HG02623 (cell line): Measurements from ENCODE around the gene MRPS23.

Source experiments
- ATAC-seq: cut with Tn5 transposase; IDR thresholded peaks from one replicate; pipeline ENCODE4 v1.9.1; 2021; ENCODE audit warnings: moderate library complexity; ENCODE audit not compliant: unreplicated experiment

The MRPS23 gene

DNA sequence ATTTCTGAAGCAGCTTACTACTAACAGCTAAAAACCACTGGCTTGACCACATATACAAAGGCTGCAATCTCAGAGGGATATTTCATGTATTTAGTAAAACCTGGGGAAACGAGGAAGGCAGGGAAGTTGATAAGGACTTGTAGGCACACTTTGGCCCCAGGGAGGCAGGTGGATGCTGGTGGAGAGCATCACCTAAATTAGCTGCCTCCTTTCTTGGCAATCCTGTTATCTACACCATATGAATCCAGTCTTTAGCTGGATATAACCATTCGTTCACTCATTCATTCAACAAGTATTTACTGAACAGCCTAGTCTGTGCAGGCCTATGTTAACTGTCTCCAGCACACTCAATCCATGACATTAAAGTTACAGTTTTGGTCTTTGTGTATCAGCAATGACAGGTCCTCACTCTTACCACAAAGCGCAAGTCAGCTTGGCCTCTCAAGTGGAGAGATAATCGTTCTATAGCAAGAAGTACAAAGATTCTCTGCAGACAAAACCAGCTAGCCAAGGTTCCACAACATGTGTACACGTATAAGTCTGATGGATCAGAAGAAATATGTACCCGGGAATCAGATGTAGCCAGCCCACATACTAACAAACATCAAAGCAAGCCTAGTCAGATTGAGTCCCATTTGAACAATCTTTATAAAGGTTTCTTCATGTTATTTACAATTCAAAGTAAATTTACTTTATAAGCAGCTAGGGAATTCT is 10.8 kb downstream of the MRPS23 start:
- no peak for ATAC-seq

DNA sequence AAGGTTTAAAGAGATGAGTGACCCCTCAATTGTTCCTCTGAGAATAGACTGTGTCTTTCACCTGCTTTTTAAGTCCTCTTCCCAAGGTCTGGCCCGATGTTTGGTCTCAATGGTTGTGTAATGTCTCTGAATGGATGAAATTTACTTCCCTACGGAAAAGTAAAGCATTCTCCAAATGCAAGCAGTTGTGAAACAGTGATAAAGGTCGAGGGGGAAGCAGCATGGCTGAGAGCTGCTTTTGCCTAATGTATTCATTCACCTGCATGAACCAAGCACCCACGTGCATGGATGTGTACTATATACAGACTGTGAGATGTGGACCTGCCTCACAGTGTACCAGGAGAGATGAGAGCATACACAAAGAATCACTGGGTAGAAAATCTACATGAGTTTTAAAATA is 11.4 kb downstream of the MRPS23 start:
- ATAC-seq: no peak

DNA sequence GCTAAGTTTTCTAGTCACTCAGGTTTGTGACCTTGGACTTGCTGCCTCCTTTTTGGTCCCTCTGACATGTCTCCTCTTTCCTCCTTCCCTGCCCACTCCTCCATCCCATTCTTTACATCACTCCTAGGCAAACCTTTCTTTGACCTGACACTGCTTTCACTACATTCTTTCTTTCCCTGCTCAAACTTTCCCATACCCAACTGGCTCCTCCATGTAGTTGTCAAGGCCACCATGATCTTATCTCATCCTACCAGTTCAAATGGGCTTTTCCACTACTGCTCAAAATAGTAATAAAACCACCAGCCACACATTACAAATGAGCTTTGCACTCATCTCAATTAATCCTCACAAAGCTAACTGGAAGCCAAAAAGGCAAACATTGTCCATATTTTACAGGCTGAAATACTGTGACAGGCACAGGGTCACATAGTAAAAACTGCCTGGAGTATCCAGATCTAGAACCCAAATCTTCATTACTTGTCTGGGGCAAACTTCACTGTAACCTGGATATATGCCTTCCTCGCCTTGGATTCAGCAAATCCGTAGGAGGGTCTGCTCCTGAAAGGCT is 14.4 kb downstream of the MRPS23 start:
- ATAC-seq: no peak

DNA sequence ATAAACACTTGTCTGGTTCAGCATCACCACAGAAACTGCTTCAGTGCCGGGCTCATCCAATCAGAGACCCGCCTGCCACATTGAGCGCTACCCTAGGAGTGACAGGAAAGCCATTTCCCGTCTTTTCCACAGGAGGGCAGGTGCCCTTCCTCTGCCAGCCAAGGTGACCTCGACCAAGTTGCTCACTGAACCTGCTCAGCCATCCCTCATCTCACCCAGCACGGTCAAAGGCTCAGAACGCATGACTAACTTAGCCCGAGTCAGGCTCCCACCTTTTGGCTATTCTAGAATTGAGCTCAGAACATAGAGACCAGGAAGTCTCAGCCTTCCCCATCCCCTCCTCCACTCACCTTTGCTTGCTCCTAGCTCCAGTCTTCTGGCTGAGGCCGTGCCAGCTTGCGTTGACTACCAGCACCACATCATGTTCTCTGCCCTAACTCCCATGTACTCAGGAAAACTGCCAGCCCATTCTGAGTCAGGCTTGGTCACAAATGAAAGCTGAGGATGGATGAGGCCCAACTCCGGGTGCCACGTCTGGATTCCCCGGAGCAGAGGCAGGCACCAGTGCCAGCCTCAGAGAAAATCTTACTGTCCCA is 15.6 kb downstream of the MRPS23 start:
- no peak for ATAC-seq

DNA sequence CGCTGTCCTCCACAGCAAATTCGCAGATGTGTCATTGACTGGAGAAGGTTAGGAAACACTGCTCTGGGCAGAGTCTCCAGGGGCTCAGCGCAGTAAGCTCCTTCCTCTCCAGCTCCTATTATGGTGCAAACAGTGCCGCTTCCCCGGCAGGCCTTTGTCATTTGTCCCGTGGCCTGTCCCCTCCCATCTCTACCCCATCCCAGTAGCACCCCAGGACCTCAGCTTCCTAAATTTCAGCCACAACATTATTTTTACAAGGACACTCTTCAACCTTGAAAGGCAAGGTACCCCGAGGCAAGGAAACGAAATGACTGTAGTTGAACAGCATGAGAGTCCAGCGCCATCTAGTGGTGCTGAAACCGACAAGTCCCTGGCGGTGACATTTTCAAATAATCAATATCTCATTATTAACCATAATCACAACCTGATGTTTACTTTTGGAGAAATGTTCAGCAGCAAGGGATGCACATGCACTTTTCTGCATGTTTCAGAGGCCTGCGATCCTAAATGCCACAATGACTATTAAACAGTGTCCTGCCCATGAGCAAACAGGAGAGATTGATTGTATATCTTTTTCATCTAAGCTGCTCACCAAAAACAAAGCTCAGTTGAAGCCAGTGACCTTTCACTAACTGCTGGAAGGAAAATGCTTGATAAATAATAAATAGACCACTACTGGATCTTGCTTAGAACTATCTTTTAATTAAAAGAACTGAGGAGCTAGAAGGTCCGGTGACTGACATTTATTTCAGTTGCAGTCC is 16.5 kb downstream of the MRPS23 start:
- no peak for ATAC-seq

DNA sequence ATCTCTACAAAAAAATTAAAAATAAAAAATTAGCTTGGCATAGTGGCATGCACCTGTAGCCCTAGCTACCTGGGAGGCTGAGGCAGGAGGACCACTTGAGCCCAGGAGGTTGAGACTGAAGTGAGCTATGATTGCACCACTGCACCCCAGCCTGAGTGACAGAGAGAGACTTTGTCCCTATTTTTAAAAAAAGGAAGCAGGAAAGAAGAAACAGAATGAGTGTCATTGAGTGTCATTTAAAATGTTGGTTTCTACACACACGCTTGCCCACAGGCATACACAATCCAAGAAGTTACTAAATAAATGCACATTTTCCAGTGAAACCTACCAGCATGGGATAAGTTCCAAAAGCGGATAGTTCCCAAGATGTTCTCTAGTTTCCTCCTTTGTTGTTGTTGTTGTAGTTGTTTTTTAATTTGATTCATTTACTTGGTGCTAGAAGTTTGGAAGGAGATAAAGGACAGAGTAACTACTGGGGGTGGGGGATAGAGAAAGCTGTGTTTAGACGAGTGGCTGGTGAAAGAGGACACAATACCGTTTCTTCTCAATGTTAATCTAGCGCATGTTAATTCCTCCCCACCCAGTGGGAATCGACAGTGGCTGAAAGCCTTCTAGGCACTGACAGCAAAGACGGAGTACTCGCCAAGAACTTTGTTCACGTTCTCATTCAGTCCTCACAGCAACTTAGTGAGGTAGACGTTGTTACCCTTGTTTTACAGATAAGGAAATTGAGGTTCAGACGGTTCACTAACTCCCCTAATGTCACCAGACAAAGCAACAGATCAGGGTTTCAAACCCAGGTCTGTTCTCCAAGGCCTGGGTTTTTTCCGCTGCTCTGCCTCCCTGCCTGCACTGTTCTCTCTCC is 17.3 kb downstream of the MRPS23 start:
- no peak for ATAC-seq

DNA sequence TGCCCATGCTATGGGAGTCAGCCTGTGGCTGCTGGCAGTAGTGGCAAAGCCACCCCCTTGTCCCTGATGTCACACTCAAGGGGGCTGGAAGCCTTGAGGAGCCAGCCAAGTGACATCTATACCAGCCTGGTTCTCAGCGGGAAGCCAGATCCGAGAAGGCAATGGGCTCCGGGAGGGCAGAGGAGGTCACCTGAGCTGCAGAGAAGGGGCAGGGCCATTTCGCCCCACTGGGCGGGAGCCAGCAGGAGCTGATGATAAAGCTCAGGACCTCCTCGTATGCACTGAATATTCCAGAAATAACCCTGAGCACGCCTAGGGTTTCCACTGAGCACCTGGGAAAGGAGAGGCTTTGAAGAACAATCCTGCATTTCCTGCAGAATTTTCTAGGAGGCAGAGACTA is 19.0 kb downstream of the MRPS23 start:
- no peak for ATAC-seq

DNA sequence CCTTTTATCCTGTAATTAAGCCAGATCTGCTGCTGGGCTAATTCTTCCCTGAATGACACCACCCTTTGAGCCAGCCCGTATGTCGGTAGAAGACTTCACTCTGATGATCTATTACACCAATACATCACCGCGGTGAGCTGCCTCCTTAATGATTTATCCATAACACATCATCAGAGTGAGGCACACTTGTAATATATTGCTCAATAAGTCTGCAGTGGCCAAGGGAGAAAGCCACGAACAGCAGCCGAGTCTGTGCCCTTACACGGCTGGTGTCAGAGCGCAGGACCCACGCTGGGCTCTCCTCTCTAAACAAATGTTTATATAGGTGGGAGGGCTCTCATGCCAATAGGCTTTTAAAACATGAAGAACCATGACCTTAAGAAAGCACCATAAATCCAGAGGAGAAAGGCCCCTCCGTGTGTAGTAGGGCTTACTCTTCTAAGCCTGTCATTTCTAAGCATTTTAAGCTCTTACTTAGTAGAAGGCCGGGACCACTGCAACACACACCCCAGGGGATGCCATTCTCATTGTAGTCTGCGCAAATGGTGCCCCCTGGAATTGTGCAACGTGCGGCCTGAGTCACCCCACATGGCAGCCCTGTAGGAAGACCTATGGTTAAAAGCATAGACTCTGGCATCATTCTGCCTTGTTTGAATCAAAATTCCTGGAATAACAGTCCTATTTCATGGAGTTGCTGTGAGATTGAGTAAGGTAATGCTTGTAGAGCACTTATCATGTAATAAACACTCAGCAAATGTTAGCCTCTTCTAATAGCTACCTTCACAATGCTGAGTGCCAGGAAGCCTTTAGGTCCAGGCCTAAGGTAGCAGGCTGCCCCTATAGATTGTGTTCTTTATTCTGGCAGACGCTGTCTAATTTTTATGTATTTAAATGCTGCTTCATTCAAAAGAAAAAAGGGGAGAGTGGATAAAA is 26.1 kb downstream of the MRPS23 start:
- no peak for ATAC-seq

DNA sequence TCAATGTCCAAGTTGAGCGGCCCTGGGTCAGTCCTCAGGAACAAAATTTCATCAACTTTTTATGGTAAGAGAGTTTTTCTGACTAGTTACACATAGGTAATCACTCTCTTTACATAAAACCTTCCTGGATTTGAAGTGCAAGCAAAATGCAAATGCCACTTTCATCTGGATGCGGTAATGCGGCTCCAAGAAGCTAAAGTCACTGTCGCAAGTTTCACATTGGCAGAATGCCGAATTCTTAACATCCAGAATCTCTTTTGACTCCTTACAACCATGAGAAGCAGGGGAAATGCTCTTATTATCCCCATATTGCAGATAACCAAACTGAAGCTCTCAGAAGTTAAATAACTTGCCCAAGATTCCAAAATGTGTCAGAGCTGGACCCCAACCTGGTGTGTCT is 30.0 kb downstream of the MRPS23 start:
- ATAC-seq: no peak

DNA sequence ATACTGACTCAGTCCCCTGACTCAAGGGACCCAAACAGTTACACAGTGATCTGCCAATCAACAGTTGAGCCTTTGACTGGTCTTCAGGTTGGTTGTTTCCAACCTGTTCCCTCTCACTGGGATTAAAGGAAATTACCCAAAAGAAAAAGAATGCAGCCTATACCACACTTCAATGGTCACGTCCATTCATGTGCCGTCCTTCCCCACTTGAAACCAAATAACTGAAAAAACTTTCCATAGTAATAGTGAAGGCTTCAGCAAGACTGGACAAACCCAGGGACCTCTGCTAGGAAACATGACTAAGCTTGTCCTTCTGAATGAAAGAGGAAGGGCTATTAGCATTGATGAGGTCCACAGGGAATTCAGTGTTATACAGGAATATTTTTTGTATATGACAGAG is 30.6 kb downstream of the MRPS23 start:
- ATAC-seq: no peak

DNA sequence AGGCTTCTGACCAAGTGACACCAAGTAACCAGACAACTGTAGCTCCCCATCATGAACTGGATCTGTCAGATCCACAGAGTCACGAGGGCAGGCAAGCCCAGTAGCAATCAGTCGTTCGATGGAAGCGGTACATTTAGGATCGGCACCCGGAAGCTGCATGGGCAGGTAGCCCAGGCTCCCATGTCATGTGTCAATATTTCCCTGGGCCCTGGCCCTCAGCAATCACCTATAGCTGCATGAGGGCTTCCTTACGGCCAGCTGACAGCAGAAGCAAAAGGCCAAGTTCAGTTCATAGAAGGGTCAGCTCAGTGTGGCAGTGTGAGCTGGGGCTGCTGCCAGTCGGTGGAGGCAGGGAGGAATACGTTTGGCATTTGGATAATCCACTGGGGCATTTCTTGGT is 31.8 kb downstream of the MRPS23 start:
- no peak for ATAC-seq

DNA sequence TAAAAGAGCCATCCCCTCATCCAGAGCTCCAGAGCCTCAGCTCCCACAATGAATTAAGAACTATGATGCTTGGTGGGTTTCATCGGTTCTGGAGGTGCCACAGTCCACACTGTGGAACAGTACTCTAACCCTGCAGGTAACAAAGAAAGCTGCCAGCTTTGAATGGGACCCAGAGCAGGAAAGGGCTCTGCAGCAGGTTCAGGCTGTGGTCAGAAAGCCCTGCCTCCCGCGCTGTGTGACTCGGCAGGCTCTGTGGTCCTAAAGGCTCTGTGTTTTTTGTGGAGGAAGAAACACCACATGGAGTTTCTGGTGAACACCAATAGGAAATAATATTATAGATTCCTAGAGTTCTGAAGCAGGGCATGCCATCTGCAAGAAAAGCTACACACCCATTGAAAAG is 32.5 kb downstream of the MRPS23 start:
- ATAC-seq: no peak

DNA sequence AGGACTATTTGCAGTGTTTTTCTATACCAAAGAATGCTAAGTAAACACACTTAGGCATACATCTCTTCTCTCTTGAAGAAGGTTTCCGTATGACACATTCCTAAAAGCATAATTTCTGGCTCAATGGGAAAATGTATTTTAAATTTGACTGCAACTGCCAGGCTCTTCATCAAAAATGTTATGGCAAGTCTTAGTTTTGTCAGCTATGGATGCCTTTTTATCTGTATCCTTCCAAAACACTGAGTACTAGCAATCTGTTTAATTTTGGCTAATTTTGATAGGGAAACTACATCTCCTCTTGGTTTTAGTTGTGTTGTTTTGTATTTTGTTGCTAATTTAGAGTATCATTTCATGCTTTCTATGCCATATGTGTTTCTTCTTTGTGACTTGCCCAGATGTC is 35.4 kb downstream of the MRPS23 start:
- ATAC-seq: no peak

DNA sequence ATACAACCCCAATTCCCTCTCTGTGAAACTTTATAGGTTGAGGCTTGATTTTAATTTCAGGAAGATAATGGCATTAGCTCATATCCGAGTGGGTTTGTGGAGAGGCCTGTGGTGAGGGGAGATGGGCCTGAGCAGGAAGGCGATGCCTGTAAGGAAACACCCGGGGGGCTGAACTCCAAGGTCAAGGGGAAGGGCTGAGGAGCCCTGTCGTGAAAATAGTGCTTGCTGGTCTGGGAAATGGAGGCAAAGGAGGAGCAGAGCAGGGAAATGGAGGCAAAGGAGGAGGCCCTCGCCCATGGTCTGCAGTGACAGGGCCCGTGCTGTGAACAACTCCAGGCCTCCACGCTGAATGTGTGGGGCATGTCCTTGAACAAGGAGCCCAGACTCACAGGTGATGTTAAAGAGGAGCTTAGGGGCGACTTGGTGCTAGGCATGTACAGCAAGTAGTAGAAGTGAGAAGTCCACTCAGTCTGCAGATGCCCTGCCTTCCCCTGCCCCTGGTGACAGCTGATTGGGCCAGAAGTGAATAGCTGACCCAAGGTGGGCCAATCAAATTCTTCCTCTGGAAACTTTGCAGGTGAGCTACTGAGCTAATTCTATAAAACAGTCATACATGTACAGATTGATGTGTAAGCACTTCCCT is 38.1 kb downstream of the MRPS23 start:
- ATAC-seq: no peak

DNA sequence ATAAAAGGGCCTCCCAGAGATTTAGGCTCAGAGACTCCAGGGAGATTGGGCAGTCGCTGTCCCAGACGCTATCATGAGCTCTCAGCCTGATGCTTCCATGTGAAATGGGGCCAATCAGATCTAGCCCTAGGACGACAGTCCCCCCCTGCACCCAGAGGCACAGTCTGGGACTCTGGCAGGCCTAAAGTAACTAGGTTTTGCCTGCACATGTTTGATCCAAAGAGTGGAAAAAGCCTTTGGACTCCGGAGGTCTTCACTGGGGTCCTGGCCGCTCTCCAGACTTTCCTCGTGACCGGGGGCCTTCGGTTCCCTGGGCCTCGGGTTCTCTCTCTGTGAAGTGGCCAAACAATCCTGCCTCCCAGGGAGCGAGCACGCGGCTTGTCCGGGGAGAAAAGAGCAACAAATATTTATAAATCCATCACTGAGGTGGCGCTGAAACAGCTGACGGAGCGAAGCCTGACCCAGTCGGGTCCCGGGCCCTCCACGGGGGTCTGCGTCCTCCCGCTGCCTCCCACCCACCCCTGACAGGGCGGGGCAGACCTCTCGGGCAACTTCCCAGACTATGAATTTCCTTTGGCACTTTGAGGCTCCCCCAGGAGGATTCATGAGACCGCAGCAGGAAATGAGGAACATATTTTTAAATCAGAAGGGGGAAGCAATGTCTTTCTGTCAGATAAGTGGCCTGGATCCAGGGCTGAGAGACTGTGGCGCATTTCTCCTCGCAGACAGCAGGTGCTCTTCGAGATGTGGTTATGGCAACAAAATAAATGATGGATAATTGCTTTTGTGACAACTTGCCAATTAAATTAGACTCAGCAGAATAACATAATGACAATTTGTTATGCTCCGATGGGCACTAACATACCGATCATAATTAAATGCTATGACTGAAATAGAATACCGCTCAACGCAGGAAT is 38.9 kb downstream of the MRPS23 start:
- no peak for ATAC-seq

DNA sequence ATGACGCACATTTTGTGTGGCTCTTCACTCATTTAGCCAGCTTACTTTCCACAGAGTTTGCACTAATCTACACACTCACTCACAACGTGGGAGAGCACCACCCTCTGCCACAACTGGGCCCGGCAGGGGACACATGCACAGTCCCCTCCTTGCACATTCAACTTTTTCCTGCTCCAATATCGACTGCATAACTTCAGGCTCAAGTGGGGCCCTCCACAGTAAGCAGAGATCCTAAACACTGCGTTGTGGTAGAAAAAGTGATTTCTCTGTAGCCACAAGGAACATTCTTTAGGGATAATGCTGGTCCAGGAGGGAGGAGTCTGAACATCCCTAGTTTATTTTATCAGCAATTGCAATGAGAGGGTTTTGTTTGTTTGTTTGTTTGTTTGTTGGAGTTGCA is 40.0 kb downstream of the MRPS23 start:
- no peak for ATAC-seq

DNA sequence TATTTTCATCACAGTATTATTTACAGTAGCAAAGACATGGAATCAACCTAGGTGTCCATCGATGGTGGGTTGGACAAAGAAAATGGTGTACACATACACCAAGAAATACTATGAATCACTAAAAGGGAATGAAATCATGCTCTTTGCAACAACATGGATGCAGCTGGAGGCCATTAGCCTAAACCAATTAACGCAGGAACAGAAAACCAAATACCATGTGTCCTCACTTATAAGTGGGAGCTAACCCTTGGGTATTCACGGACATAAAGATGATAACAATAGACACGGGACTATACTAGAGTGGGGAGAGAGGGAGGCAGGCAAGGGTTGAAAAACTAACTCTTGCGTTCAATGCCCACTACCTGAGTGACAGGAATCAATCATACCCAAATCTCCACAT is 41.0 kb downstream of the MRPS23 start:
- no peak for ATAC-seq

DNA sequence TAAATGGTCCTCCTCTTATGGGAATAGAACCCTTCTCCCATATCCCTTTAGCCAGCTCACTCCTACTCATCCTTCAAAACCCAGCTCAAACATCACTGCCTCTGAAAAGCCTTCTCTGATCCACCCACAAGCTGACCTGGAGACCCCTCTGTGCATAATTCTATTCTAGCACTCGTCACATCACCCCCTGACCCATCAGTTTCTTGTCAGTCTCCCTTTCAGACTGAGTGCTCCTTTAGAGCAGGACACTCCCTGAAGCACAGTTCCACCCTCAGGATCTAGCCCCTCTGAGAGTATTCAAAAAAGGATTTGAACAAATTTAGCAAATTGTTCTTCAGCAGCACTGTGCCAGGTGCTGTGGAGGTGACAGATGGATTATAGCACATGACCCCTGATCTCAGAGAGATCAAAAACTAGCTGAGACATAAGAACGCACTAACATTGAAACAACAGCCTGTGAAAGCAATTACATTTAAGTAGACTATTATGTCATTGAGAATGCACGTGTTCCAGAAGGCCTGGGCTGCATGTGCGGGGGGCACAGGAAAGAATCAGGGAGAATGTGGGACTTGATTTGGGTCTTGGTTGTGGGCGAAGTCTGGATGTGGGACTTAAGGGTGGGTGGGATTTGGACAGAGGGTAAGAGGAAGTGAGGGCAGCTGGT is 43.5 kb downstream of the MRPS23 start:
- ATAC-seq: no peak
